Neural progenitor cell (in vitro differentiated cells): ENCODE measurements around the gene RAC2.

Experiments used
- CTCF ChIP-seq: fragments of 200-600 bp; sonication (generic); IDR thresholded peaks from 2 replicates; pipeline ENCODE4 v1.5.1; 2017; ENCODE audit warnings: antibody characterized with exemption, mild to moderate bottlenecking
- EZH2 ChIP-seq: fragments of 200-600 bp; sonication (generic); IDR thresholded peaks from 2 replicates; pipeline ENCODE4 v1.6.1; 2017; ENCODE audit warnings: antibody characterized with exemption, mild to moderate bottlenecking, moderate library complexity
- EZH2phosphoT487 ChIP-seq: fragments of 200-600 bp; sonication (generic); IDR thresholded peaks from 2 replicates; pipeline ENCODE4 v1.6.1; 2017; ENCODE audit warnings: antibody characterized with exemption

DNA sequence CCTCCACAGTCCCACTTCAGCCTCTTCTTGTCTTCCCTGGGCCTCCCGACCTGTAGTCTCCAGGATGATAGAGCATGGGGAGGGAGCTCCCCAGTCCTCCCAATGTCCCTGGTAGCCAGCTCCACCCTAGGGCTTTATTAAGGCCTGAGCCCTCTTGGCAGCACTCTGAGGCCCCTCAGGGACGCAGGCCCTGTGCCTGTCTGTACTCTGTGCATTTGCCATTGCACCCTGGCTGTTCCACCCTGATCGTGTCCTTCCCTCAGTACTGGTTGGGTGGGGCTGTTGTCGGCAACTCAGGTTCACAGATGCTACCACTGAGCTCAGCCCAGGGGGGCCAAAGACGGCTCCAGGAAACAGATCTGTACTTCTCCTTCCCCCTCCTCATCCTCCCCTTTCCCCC is 39.0 kb downstream of the RAC2 start:
- no peak for TF ChIP-seq CTCF
- TF ChIP-seq EZH2phosphoT487, result no peak
- TF ChIP-seq EZH2, result no peak
